Lower leg skin (tissue), 4 donors: ENCODE measurements around the gene PSMB8. TPM values are rescaled to one million over a fixed set of nuclear protein-coding genes. Genes with fewer than 3 reads are reported as not detected.

Experiments used
- DNase-seq, 2 donors: peaks; one replicate each; pipeline ENCODE4 v3.0.0-alpha.2; 2019; ENCODE audit warnings: low spot score in 2 of 2
- H3K4me3 ChIP-seq: fragments of 200-600 bp; sonication (generic); 2 replicates; pipeline ENCODE4 v1.5.1; 2017; ENCODE audit warnings: mild to moderate bottlenecking, low read depth; ENCODE audit not compliant: poor library complexity, severe bottlenecking
- POLR2A ChIP-seq, 2 donors: fragments of 450-650 bp; IDR thresholded peaks; one replicate each; pipeline ENCODE4 v1.6.1; 2016 to 2017; ENCODE audit warnings: antibody characterized with exemption in 2 of 2, mild to moderate bottlenecking in 1 of 2, moderate library complexity in 1 of 2
- WGBS, 2 donors: methylation state at CpG; one replicate each; pipeline ENCODE4 v1.1.5; 2018; 5-methylcytosine and 5-hydroxymethylcytosine counted together
- intact Hi-C: fragments of 100-400 bp; cut with DNase I; formaldehyde crosslinking; loops from one replicate; pipeline ENCODE4 v1.15.0; 2023; ENCODE audit warnings: low total_unique reads
- total RNA-seq, 4 donors: library from RNA; depleted of rRNA; stranded (reverse); fragments of >200 nt; gene quantifications; one replicate each; pipeline ENCODE4 v1.1.0, GENCODE V29; 2016
- TF ChIP-seq, protein P1 (sequence below), 3 donors: fragments of 450-650 bp; IDR thresholded peaks; one replicate each; pipeline ENCODE4 v1.5.1; 2016; ENCODE audit warnings: antibody characterized with exemption in 3 of 3, mild to moderate bottlenecking in 3 of 3, moderate library complexity in 2 of 3

Gene PSMB8
- total RNA-seq, 4 donors from 2014 or later: 38.9 to 63.9 (median 50.3) TPM

DNA sequence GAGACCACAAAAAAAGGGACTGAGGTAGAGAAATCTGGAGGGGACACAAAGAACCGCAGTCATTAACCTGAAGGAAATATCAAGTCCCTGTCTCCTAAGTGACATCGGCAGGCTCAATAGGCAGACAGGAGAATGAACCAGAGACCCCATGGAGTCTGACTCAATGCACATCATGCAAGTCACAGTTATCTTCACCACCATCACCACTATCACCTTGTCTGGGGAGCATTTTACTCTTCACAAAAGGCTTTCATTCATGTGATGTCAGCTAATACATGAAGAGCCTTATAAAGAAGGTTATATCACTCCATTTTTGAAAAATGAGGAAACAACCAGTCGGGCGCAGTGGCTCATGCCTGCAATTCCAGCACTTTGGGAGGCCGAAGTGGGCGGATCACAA lies 5.3 kb upstream of the PSMB8 start:
- H3K4me3 ChIP-seq: no peak overlapping the region
- WGBS, 2 donors: 76 to 85% methylated on average over 6 of the region's 6 CpGs
- TF ChIP-seq, protein P1, sequence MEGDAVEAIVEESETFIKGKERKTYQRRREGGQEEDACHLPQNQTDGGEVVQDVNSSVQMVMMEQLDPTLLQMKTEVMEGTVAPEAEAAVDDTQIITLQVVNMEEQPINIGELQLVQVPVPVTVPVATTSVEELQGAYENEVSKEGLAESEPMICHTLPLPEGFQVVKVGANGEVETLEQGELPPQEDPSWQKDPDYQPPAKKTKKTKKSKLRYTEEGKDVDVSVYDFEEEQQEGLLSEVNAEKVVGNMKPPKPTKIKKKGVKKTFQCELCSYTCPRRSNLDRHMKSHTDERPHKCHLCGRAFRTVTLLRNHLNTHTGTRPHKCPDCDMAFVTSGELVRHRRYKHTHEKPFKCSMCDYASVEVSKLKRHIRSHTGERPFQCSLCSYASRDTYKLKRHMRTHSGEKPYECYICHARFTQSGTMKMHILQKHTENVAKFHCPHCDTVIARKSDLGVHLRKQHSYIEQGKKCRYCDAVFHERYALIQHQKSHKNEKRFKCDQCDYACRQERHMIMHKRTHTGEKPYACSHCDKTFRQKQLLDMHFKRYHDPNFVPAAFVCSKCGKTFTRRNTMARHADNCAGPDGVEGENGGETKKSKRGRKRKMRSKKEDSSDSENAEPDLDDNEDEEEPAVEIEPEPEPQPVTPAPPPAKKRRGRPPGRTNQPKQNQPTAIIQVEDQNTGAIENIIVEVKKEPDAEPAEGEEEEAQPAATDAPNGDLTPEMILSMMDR (IDR thresholded peaks at IDR 0.05): no peak
- no peak for TF ChIP-seq POLR2A (IDR thresholded peaks at IDR 0.05)
- intact Hi-C loops: no loop called here
- no peak for DNase-seq

DNA sequence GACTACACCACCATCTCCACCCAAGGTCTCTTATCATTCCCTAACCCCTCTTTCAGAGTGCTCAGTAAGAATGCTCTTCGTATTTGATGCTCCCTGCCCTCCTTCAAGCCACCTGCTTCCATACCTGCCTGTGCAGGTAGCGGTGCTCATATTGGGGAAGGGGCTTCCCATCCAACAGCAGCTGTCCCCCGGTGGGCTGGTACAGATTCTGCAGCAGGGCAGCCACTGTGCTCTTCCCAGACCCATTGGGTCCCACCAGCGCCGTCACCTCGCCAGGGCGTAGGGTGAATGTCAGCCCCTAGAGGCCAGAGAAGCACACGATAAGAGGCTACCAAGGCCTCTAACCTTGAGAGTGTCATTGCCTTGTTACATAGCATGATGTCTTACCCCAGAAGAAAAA lies 3.9 kb upstream of the PSMB8 start:
- no peak for DNase-seq

DNA sequence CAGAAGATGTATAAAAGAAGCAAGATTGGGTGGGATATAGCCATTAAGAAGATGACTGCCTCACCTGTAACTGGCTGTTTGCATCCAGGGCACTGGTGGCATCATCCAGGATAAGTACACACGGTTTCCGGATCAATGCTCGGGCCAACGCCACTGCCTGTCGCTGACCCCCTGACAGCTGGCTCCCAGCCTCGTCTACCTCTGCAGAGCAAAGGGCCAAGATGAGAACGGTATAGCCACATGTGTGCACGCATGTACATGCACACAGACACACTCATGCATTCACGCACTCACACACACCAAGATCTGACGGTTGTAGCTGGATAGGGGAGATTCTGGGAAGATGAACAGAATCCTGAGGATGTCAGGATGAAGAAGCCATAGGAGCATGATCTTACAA lies 3.2 kb upstream of the PSMB8 start:
- 89 to 90% methylated on average over 10 of the region's 10 CpGs for WGBS, 2 donors
- no peak for TF ChIP-seq POLR2A (IDR thresholded peaks at IDR 0.05)
- no peak for DNase-seq
- intact Hi-C loops: no loop called here
- no peak overlapping the region for H3K4me3 ChIP-seq

More for the DNA sequence above, 3.9 kb upstream of the PSMB8 start:
- intact Hi-C loops: no loop called here
- H3K4me3 ChIP-seq: no peak overlapping the region
- TF ChIP-seq POLR2A (IDR thresholded peaks at IDR 0.05): no peak
- TF ChIP-seq, protein P1 (IDR thresholded peaks at IDR 0.05): no peak
- WGBS, 2 donors: 94 to 95% methylated on average over 8 of the region's 8 CpGs

DNA sequence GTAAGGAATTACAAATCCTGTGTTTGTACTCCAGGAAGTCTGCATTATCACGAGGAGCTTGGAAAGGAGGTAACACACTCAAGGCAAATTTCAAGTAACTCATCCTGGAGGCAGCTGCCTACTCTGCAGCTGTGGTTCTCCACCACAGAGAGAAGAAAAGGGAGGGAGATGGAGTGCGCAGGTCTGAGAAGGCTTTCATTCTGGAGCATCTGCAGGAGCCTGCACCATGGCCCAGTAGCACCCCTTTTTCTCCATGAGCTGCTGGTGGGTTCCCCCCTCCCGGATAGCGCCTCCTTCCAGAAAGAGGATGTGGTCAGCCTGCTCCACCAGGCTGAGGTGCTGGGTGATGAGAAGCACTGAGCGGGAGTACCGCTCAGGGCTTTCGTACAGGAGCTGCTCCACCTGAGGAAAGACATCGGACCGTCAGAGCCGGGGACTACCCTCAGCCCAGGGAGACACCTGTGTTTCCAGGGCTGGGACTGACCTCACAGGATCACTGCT lies 1.6 kb upstream of the PSMB8 start:
- no peak for TF ChIP-seq POLR2A (IDR thresholded peaks at IDR 0.05)
- TF ChIP-seq, protein P1 (IDR thresholded peaks at IDR 0.05): no peak
- intact Hi-C loops: no loop called here
- no peak for DNase-seq
- H3K4me3 ChIP-seq: no peak overlapping the region
- 70 to 73% methylated on average over 10 of the region's 10 CpGs for WGBS, 2 donors

DNA sequence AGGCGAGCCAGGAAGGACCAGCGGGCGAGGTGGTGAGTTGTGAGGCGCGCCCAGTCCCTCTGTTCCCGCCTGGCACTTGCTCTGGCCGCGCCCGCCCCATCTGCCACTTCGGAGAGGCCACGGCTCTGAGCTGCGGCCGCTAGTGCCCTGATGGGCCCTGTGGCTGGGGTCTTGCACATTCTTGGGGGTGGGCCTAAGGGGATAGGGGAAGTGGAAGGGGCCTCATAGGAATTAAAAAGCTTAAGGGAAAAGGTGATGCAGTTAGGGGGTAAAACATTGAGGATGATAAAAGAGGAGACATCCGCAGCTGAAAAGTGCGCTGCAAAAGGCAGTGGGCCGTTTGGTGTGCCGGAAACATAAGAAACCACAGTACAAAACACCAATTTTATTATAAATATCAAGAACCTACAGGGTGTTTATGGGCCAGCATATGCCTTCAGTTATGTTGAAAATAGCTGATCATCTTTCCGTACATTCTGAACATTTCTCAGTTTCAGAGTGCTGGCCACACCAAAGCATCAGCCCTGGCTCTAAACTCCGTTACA lies 1.1 kb upstream of the PSMB8 start:
- peak overlapping the region; percentile 77 for H3K4me3 ChIP-seq
- WGBS, 2 donors: 24 to 27% methylated on average over 14 to 19 of the region's 19 CpGs
- intact Hi-C loops: no loop called here
- no peak for DNase-seq
- TF ChIP-seq POLR2A (IDR thresholded peaks at IDR 0.05): no peak
- TF ChIP-seq, protein P1 (IDR thresholded peaks at IDR 0.05): no peak

DNA sequence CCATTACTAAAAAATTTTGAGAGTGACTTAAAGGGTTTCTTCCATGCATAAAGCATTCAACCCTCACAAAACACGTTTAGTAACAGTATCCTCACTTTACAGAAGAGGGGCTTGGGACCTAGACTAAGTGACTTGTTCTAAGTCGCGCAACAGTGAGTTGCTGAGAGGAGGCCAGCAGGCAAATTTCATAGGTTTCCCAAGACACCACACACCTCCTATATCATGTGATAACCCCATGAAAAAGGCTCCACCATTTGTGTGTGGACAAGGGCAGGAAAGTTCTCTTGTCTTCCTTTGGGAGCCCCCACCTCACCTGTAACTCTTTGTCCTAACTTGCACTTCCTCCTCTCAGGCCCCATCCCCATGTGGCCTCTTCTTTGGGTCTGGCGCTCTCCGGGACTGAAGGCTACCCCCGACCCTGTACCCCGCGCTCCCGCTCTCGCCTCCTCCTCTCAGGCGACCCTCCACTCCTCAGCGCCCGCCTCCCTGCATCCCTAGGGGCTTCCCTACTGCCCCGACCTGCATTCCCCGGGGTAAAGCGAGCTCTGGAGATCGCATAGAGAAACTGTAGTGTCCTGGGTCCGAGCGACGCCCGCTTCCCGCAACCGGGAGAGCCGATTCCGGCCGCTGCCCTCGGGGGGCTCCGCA lies 392 bp downstream of the PSMB8 start:
- H3K4me3 ChIP-seq: peak overlapping the region; percentile 77
- DNase-seq: no peak
- intact Hi-C loops: no loop called here
- WGBS, 2 donors: 3 to 5% methylated on average over 26 to 28 of the region's 28 CpGs
- no peak for TF ChIP-seq POLR2A (IDR thresholded peaks at IDR 0.05)
- TF ChIP-seq, protein P1 (IDR thresholded peaks at IDR 0.05): no peak
